M059J (cell line): ENCODE data around the gene EIF2AK3. TPM values are rescaled to one million over a fixed set of nuclear protein-coding genes. Genes with fewer than 3 reads are reported as not detected.
A peak's percentile ranks its signal among the peaks of the same experiment; 100 is the strongest.
"Not testable (repeated sequence)": the region's sequence is repeated elsewhere in the genome, so short reads cannot be mapped to it uniquely, and the experiment has no call there.

ENCODE experiments used
- DNase-seq: peaks from one replicate; pipeline ENCODE4 v3.0.0-alpha.2; 2012; ENCODE audit warnings: low read depth
- total RNA-seq: library from RNA; depleted of rRNA; stranded (reverse); fragments of >200 nt; shearing (Covaris generic); gene quantifications from 2 replicates; pipeline ENCODE4 v1.2.3, GENCODE V29; 2014; rRNA removed

EIF2AK3 gene
- 17.8 and 24.3 TPM in 2 replicates for total RNA-seq

GRCh38 chr2:88627055-88627855 lies at the start of gene EIF2AK3:
Gene EIF2AK3 (minus strand): TSS chr2:88627464. CDS start chr2:88627274, 190 bp downstream.
- DNase-seq, result peak; percentile 100

GRCh38 chr2:88673363-88673762 lies 46.1 kb upstream of the EIF2AK3 start:
- DNase-seq, result no peak

- DNase-seq, result peak; percentile 73
Observed at GRCh38 chr2:88671786-88672427, 44.6 kb upstream of the EIF2AK3 start.

GRCh38 chr2:88669482-88670214 lies 42.4 kb upstream of the EIF2AK3 start:
- DNase-seq, result peak; percentile 52

GRCh38 chr2:88668862-88669261 lies 41.6 kb upstream of the EIF2AK3 start:
- DNase-seq, result no peak

- DNase-seq, result no peak
Observed at GRCh38 chr2:88667219-88667618, 40.0 kb upstream of the EIF2AK3 start.

- DNase-seq, result no peak
Observed at GRCh38 chr2:88666576-88666975, 39.3 kb upstream of the EIF2AK3 start.

- DNase-seq, result no peak
Observed at GRCh38 chr2:88660622-88661021, 33.4 kb upstream of the EIF2AK3 start.

- peak; percentile 86 for DNase-seq
Observed at GRCh38 chr2:88659538-88659915, 32.3 kb upstream of the EIF2AK3 start.

GRCh38 chr2:88658881-88659537 lies 31.7 kb upstream of the EIF2AK3 start:
- peak; percentile 60 for DNase-seq

- peak; percentile 54 for DNase-seq
Observed at GRCh38 chr2:88658326-88658725, 31.1 kb upstream of the EIF2AK3 start.

GRCh38 chr2:88657131-88657530 lies 29.9 kb upstream of the EIF2AK3 start:
- peak; percentile 68 for DNase-seq

GRCh38 chr2:88656690-88657089 lies 29.4 kb upstream of the EIF2AK3 start:
- DNase-seq, result peak; percentile 78

- DNase-seq, result peak; percentile 50
Observed at GRCh38 chr2:88654714-88655113, 27.4 kb upstream of the EIF2AK3 start.

- no peak for DNase-seq
Observed at GRCh38 chr2:88651646-88652045, 24.4 kb upstream of the EIF2AK3 start.

- not testable (repeated sequence) for DNase-seq
Observed at GRCh38 chr2:88645291-88645882, 18.1 kb upstream of the EIF2AK3 start.

- no peak for DNase-seq
Observed at GRCh38 chr2:88642278-88642677, 15.0 kb upstream of the EIF2AK3 start.

- no peak for DNase-seq
Observed at GRCh38 chr2:88641330-88641729, 14.1 kb upstream of the EIF2AK3 start.

GRCh38 chr2:88639865-88640264 lies 12.6 kb upstream of the EIF2AK3 start:
- DNase-seq, result peak; percentile 16

- DNase-seq, result peak; percentile 72
Observed at GRCh38 chr2:88638743-88639142, 11.5 kb upstream of the EIF2AK3 start.

GRCh38 chr2:88638123-88638650 lies 10.9 kb upstream of the EIF2AK3 start:
- DNase-seq, result no peak
